SK-N-SH treated with all-trans-retinoic acid at 6 μM for 48 hours (cell line): ENCODE results near the gene VCAN.

ENCODE experiments used
- ATAC-seq: fragments of 200-7000 bp; cut with Tn5 transposase; 3 replicates; pipeline ENCODE4 v1.9.1; 2020; ENCODE audit warnings: mild to moderate bottlenecking, moderate library complexity
- ARNTL ChIP-seq: fragments of 450-650 bp; formaldehyde crosslinking; IDR thresholded peaks from 2 replicates; pipeline ENCODE4 v1.5.0; 2020; ENCODE audit warnings: low read depth, mild to moderate bottlenecking, moderate library complexity, borderline replicate concordance
- BACH2 ChIP-seq: fragments of 250-450 bp; sonication (Bioruptor Pico); IDR thresholded peaks from 2 replicates; pipeline ENCODE4 v1.9.0; 2021; ENCODE audit warnings: mild to moderate bottlenecking, borderline replicate concordance
- CSDC2 ChIP-seq: fragments of 250-450 bp; sonication (Bioruptor Pico); IDR thresholded peaks from 2 replicates; pipeline ENCODE4 v1.5.0; 2020; ENCODE audit warnings: mild to moderate bottlenecking, moderate library complexity
- ESRRG ChIP-seq: fragments of 250-450 bp; sonication (Bioruptor Pico); IDR thresholded peaks from 2 replicates; pipeline ENCODE4 v1.6.1; 2021; ENCODE audit warnings: mild to moderate bottlenecking
- GLIS3 ChIP-seq: fragments of 250-450 bp; sonication (Bioruptor Pico); IDR thresholded peaks from 2 replicates; pipeline ENCODE4 v1.5.0; 2020; ENCODE audit warnings: mild to moderate bottlenecking, moderate library complexity
- ISL1 ChIP-seq: fragments of 250-450 bp; sonication (Bioruptor Pico); IDR thresholded peaks from 2 replicates; pipeline ENCODE4 v2.1.2; 2022; ENCODE audit warnings: mild to moderate bottlenecking, moderate library complexity
- PATZ1 ChIP-seq: fragments of 250-450 bp; sonication (Bioruptor Pico); IDR thresholded peaks from 2 replicates; pipeline ENCODE4 v1.8.0; 2020; ENCODE audit warnings: mild to moderate bottlenecking, moderate library complexity, borderline replicate concordance
- POU6F1 ChIP-seq: fragments of 250-450 bp; sonication (Bioruptor Pico); IDR thresholded peaks from 2 replicates; pipeline ENCODE4 v1.8.0; 2021; ENCODE audit warnings: low read depth, mild to moderate bottlenecking, moderate library complexity, borderline replicate concordance
- PPARA ChIP-seq: fragments of 250-450 bp; sonication (Bioruptor Pico); IDR thresholded peaks from 2 replicates; pipeline ENCODE4 v1.5.0; 2020; ENCODE audit warnings: mild to moderate bottlenecking, borderline replicate concordance
- RARB ChIP-seq: fragments of 250-450 bp; sonication (Bioruptor Pico); IDR thresholded peaks from 2 replicates; pipeline ENCODE4 v1.8.0; 2021; ENCODE audit warnings: mild to moderate bottlenecking, moderate library complexity
- SNAI2 ChIP-seq: fragments of 250-450 bp; sonication (Bioruptor Pico); IDR thresholded peaks from 2 replicates; pipeline ENCODE4 v1.5.0; 2020; ENCODE audit warnings: mild to moderate bottlenecking, moderate library complexity
- TCF4 ChIP-seq: fragments of 250-450 bp; sonication (Bioruptor Pico); IDR thresholded peaks from 2 replicates; pipeline ENCODE4 v1.8.0; 2021; ENCODE audit warnings: mild to moderate bottlenecking, moderate library complexity, borderline replicate concordance
- ZC3H10 ChIP-seq: fragments of 250-450 bp; sonication (Bioruptor Pico); IDR thresholded peaks from 2 replicates; pipeline ENCODE4 v1.5.1; 2021; ENCODE audit warnings: mild to moderate bottlenecking, moderate library complexity
- ZFP3 ChIP-seq: fragments of 250-450 bp; sonication (Bioruptor Pico); IDR thresholded peaks from 2 replicates; pipeline ENCODE4 v1.5.0; 2020; ENCODE audit warnings: mild to moderate bottlenecking, moderate library complexity
- ZFP30 ChIP-seq: fragments of 450-650 bp; formaldehyde crosslinking; IDR thresholded peaks from 2 replicates; pipeline ENCODE4 v1.5.0; 2022; ENCODE audit warnings: mild to moderate bottlenecking, moderate library complexity
- ZNF565 ChIP-seq: fragments of 450-650 bp; formaldehyde crosslinking; conservative IDR thresholded peaks from 2 replicates; pipeline ENCODE4 v1.5.0; 2020; ENCODE audit warnings: low read depth, mild to moderate bottlenecking, moderate library complexity
- ZNF70 ChIP-seq: fragments of 450-650 bp; formaldehyde crosslinking; IDR thresholded peaks from 2 replicates; pipeline ENCODE4 v1.5.0; 2020; ENCODE audit warnings: mild to moderate bottlenecking, moderate library complexity
- ZNF8 ChIP-seq: fragments of 450-650 bp; formaldehyde crosslinking; IDR thresholded peaks from 2 replicates; pipeline ENCODE4 v1.5.0; 2020; ENCODE audit warnings: mild to moderate bottlenecking, moderate library complexity
- TF ChIP-seq, protein P1 (sequence below): fragments of 250-450 bp; sonication (Bioruptor Pico); IDR thresholded peaks from 2 replicates; pipeline ENCODE4 v1.5.1; 2021; ENCODE audit warnings: mild to moderate bottlenecking, moderate library complexity
- TF ChIP-seq, protein P2 (sequence below): fragments of 250-450 bp; sonication (Bioruptor Pico); IDR thresholded peaks from 2 replicates; pipeline ENCODE4 v1.5.0; 2020; ENCODE audit warnings: mild to moderate bottlenecking, moderate library complexity
- TF ChIP-seq, protein P3 (sequence below): fragments of 250-450 bp; sonication (Bioruptor Pico); IDR thresholded peaks from 2 replicates; pipeline ENCODE4 v1.5.1; 2020; ENCODE audit warnings: low read depth, mild to moderate bottlenecking, moderate library complexity

Gene VCAN

DNA sequence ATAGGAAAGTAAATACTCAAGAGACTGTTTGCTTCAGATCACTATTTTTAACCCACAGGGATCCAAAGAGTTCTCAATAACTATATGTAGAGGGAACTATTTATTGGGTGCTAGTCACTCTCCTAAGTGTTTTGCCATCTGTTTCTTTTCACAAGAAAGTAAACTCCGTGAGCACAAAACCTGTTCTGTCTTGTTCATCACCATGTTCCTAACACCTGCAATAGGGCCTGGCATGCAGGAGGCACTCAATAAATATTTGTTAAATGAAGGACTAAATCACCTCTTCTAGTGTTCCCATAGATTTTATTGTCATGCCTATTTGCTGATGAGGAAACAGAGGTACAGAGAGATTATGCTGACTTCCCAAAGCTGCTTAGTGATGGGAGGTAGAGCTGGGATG, 118.2 kb downstream of the VCAN start:
- TF ChIP-seq, protein P1, sequence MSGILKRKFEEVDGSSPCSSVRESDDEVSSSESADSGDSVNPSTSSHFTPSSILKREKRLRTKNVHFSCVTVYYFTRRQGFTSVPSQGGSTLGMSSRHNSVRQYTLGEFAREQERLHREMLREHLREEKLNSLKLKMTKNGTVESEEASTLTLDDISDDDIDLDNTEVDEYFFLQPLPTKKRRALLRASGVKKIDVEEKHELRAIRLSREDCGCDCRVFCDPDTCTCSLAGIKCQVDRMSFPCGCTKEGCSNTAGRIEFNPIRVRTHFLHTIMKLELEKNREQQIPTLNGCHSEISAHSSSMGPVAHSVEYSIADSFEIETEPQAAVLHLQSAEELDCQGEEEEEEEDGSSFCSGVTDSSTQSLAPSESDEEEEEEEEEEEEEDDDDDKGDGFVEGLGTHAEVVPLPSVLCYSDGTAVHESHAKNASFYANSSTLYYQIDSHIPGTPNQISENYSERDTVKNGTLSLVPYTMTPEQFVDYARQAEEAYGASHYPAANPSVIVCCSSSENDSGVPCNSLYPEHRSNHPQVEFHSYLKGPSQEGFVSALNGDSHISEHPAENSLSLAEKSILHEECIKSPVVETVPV = no peak
- TF ChIP-seq ARNTL (no peak), ZNF70 (CRISPR knock-in tag) (no peak), ZNF565 (no peak), ZC3H10 (no peak), TCF4 (no peak), ZNF8 (no peak), POU6F1 (CRISPR knock-in tag) (no peak), ZFP30 (no peak), ESRRG (CRISPR knock-in tag) (no peak)
- TF ChIP-seq, protein P2, sequence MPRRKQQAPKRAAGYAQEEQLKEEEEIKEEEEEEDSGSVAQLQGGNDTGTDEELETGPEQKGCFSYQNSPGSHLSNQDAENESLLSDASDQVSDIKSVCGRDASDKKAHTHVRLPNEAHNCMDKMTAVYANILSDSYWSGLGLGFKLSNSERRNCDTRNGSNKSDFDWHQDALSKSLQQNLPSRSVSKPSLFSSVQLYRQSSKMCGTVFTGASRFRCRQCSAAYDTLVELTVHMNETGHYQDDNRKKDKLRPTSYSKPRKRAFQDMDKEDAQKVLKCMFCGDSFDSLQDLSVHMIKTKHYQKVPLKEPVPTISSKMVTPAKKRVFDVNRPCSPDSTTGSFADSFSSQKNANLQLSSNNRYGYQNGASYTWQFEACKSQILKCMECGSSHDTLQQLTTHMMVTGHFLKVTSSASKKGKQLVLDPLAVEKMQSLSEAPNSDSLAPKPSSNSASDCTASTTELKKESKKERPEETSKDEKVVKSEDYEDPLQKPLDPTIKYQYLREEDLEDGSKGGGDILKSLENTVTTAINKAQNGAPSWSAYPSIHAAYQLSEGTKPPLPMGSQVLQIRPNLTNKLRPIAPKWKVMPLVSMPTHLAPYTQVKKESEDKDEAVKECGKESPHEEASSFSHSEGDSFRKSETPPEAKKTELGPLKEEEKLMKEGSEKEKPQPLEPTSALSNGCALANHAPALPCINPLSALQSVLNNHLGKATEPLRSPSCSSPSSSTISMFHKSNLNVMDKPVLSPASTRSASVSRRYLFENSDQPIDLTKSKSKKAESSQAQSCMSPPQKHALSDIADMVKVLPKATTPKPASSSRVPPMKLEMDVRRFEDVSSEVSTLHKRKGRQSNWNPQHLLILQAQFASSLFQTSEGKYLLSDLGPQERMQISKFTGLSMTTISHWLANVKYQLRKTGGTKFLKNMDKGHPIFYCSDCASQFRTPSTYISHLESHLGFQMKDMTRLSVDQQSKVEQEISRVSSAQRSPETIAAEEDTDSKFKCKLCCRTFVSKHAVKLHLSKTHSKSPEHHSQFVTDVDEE (CRISPR knock-in tag) = no peak
- no peak; the same call in 2 of the 3 replicates for ATAC-seq

GRCh38 chr5:83590966-83591365, 119.4 kb downstream of the VCAN start:
- TF ChIP-seq ZC3H10 = no peak
- TF ChIP-seq ZFP3 (CRISPR knock-in tag) = no peak
- TF ChIP-seq PATZ1 (CRISPR knock-in tag) = no peak
- TF ChIP-seq ZNF565 = no peak
- no peak for TF ChIP-seq BACH2
- no peak for TF ChIP-seq TCF4
- TF ChIP-seq ESRRG (CRISPR knock-in tag) = no peak
- no peak for TF ChIP-seq SNAI2 (CRISPR knock-in tag)
- TF ChIP-seq, protein P2 (CRISPR knock-in tag) = no peak
- ATAC-seq = no peak

DNA sequence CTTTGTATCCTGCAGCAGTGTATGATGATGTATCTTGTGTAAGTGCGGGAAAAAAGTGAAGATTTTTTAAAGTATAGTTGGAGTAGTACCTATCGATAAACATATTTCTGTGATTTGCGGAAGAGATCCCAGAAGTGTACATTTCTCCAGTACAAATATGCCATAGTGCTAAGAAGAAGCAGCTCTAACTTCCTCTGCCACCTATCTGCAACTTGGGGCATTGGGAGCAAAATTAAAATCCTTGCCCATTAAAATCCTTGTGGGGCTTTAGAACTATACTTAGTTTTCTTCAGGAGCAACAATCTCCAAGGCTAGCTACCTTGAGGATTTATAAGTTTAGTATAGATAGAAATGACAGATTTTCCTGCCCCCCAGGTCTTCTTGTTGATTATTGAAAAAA, 123.7 kb downstream of the VCAN start:
- ATAC-seq = no peak
- TF ChIP-seq TCF4 (no peak), ZNF70 (CRISPR knock-in tag) (no peak), ISL1 (CRISPR knock-in tag) (no peak), ESRRG (CRISPR knock-in tag) (no peak), ZNF8 (no peak), ZFP30 (no peak), ARNTL (no peak), BACH2 (no peak), GLIS3 (CRISPR knock-in tag) (no peak), PPARA (CRISPR knock-in tag) (no peak), ZNF565 (no peak), RARB (CRISPR knock-in tag) (no peak), CSDC2 (CRISPR knock-in tag) (no peak), SNAI2 (CRISPR knock-in tag) (no peak), POU6F1 (CRISPR knock-in tag) (no peak)
- TF ChIP-seq, protein P3, sequence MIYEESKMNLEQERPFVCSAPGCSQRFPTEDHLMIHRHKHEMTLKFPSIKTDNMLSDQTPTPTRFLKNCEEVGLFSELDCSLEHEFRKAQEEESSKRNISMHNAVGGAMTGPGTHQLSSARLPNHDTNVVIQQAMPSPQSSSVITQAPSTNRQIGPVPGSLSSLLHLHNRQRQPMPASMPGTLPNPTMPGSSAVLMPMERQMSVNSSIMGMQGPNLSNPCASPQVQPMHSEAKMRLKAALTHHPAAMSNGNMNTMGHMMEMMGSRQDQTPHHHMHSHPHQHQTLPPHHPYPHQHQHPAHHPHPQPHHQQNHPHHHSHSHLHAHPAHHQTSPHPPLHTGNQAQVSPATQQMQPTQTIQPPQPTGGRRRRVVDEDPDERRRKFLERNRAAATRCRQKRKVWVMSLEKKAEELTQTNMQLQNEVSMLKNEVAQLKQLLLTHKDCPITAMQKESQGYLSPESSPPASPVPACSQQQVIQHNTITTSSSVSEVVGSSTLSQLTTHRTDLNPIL (CRISPR knock-in tag) = no peak
- TF ChIP-seq, protein P2 (CRISPR knock-in tag) = no peak
